Kidney capillary endothelial cell (primary cell): ENCODE results near the gene PPP1R13B.
"Not testable (repeated sequence)": the region's sequence is repeated elsewhere in the genome, so short reads cannot be mapped to it uniquely, and the experiment has no call there.

Source experiments
- DNase-seq: peaks from one replicate; pipeline ENCODE4 v3.0.0-alpha.2; 2018; ENCODE audit warnings: low spot score

PPP1R13B gene

DNA sequence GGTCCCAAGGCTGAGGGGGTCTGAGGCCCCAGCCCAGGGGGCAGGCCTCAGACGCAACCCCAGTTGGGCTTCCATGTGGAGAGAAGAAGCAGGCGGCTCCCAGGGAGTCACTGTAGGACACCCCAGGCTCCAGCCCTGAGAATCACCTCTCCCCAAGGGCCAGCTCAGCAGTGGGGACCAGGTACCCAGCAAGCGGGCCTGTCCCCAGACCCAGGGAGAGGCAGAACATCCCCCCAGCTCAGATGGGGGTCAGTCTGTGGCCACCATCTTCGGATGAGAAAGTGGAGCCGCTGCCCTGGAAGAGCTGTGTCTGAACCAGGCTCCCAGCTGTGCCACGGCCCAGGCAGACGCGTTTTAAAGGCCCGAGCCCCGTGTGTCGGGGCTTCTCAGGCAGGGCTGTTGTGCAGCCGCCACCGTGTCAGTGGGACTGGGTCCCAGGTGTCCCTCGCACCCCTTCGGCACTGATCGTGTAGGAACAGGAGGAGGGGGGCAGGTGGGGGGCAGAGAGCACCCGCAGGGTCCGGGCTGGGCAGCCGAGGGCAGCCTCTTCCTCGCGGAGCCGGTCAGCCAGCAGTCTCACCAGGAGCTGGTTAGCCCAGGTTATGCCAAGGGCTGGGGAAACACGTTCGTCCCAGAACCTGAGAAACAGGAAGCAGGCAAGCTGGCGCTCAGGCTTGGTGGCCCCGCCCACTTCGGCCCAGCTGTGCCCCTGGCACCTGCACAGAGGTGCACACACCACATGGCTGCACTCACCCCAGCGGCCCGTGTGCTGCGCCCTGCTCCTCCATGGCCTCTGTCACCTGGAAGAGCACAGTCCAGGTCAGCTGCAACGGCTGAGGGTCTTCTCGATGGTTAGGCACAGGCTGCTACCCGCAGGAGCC is 148.8 kb downstream of the PPP1R13B start:
- no peak for DNase-seq

DNA sequence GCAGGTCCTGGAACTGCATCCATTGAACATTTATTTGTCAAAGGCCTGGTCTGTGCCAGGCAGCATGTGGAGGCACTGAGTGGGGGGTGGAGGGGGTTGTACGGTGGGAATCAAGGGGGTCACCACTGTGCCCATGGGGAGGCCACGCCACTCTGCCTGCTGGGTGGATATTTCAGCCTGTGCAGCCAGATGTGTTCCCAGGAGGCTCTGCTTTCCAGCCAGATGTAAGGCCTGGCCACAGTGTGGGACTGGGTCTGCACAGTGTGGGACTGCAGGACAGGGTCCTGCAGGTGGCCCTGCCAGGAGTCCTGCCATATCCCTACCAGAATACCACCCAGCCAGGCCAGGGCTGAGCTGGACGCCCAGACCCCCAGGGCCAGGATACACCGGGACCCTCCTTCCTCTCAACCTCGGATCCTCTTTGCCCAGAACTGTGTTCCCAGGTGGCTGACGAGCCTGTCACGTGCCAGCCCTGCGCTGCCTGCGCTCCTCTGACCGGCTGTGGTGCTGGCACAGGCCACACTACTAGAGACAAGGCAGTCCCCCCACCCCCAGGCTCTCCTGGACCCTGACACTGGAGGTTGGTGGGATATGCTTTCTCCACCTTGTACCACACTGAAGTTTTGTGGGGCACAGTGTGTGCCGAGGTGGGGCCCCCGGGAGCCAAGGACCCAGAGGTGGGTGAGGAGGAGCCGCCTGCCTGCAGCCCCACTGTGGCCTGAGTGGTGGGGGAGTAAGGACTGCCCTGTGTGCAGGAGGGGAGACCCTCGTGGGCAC is 149.6 kb downstream of the PPP1R13B start:
- DNase-seq: no peak

GRCh38 chr14:103697206-103697602 is 150.2 kb downstream of the PPP1R13B start:
- DNase-seq: no peak

DNA sequence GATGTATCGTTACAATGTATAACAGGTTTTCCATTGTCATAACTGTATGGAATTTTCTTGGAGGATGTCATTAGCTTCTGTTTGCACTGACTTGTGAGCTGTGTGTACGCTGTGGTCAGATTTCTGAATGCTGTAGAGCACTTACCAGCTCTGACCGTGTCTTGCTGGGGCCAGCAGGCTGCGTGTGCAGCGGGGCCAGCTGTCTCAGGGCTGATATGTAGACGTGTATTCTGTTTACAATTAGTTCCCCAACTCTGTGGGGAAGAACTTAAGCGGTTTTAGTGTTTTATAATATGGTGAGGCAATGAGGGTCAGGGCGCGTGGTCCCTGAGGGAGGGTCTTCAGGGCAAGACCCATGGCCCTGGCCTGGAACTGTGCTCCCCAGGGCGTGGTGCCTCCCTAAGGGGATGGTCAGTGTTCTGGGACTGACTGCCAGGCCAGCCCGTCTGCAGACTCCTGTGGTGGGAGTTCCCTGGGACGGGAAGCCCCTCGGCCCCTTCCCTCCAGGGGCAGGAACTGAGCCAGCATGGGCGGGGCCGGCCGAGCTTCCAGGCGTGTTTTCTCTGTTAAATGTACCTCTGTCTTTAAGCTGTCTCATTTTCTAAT is 150.8 kb downstream of the PPP1R13B start:
- DNase-seq: no peak

DNA sequence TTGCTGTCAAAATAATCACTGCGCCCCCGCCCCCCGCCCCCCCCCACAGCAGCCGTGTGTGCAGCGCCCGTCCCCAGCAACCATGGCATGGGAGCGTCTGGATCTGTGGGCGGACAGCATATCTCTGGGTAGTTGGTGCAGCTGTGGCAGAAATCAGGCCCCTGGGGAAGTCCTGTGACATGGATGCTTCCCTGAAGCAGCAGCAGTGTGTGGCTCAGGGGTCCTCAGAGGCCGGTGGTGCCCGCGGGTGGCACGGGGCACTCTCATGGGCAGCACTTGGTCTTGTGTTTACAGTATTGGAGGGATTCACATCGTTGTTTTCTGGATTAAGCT is 151.3 kb downstream of the PPP1R13B start:
- DNase-seq: no peak

DNA sequence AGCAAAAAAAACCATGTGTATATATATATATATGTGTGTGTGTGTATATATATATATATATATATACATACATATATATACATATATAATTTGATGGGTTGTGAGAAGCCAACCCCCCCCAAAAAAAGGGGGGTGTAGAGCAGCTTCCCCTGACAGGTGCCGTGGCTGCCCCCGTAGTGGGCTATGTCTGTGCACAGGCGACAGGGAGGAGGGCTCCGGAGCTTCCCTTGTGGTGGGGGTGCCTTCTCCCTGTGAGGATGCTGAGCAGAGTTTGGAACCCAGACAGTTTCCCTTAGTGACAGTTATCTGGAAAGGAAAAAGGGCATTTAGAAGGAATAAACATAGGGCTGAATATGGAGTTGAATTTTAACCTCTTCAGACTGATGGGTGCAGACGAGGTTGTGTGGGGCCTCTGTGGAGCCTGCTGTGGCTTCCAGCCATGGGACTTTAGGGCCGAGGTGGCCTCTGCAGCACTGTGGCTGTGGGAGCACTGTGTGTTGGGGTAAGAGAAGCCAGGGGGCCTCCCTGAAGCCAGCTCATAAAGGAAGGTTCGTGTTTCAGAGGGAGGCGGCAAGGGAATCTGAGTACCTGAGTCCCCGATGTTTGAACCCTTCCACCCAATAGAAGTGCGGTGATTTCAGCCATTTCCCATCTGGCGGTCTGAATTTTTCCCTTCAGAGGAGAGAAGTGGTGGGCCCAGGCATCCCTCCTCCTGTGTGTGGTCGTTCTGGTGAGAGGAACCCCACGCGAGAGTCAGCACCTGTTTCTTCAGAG is 151.9 kb downstream of the PPP1R13B start:
- no peak for DNase-seq

DNA sequence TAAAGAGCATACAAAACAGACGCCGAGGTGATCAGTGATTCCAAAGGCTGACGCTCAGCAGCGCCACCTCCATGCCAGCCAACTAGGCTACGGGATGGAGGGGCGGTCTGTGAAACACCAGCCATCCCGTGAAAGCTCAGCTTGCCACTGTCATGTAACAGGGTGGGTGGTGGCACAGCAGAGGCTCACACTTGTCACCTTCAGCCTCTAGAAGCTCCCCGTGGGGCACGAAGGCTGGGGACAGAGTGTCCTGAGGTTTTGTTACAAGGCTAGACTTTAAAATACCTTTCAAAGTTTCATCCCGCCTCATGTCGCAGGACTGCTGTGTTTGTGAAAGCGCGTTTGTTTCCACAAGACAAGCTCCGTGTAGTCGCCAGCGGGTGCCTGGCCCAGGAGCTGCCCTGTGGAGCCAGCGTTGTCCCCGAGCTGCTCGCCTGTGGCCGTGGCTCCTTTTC is 152.8 kb downstream of the PPP1R13B start:
- DNase-seq: no peak

DNA sequence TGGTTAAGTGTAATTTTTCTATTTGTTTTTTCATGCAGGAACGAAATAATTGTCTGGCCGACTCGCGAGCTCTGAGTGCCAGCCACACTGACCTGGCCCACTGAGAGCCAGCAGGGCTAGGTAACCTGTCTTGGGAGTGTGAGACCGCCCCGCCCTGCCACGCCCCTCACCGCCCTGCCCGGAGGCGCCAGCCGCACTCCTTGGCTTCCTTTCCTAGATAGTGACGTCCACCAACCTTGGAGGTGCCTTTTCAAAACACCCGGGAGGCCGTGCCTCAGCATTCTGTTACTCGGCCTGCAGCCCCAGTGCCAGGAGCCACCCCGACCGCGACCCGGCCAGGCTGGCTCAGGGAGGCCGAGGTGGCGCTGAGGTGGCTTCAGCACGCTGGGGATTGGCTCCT is 153.9 kb downstream of the PPP1R13B start:
- no peak for DNase-seq

- DNase-seq: no peak
Measured at GRCh38 chr14:103692871-103693270, 154.5 kb downstream of the PPP1R13B start.

DNA sequence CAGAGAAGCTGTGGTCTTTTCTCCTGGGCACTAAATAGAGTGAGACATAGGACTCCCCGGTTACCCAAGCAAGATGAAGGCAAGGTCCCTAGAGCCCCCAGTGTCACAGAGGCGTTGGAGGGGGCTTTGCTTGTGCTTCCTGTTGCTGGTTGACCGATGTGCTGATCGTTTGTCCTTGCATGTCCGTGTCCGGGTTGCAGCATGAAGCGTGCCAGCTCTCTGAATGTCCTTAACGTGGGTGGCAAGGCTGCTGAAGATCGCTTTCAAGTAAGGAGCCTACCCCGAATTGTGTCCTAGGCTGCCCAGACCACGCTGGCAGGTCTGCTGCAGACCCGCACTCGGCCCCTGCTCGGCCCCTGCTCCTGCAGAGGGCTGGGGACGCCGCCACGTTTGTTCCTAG is 155.2 kb downstream of the PPP1R13B start:
- no peak for DNase-seq

- DNase-seq: not testable (repeated sequence)
Measured at GRCh38 chr14:103691655-103692054, 155.7 kb downstream of the PPP1R13B start.

- DNase-seq: no peak
Measured at GRCh38 chr14:103690332-103690731, 157.0 kb downstream of the PPP1R13B start.

DNA sequence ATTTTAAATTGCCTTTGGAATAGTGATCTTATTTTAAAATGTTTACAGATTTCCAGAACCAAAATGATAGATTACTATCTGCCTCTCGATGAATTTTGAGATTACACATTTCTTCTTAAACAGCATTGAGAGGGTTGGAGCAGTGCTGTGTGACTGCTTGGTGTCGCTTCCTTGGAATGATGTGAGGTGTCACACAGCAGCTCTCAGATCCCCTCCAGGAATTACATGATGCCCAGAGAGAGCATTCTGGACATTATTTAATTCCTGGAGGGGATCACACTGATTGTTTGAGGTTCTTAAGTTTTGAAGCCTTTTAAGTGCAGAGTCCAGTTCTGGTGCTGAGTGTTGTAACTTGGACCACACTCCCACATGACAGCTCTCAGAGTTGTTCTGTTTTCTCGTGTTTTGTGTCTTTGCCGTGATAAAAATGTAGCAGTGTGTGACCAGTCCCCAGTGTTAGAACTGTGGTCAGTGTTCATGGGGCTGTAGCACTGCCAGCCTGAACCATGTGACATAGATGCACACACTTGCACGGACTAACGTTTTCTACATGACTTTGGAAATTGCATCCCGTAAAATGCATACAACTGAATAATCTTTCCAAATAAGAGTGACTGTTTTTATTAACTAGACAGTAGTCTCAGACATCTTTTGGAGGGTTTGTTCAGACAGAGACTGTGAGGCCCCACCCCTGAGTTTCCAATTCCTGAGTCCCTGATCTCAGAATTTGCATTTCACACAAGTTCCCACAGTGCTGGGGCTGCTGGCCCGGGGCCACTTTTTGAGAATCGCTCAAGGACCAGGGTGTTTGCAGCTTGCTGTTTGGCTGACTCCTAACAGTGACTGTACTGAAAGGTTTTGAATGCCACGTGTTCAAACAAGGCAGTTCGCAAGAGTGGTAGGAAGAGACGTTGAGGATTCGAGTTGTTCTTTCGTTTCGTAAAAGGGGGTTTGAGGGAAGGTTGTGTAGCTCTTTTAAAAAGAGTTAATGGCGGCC is 158.2 kb downstream of the PPP1R13B start:
- no peak for DNase-seq

DNA sequence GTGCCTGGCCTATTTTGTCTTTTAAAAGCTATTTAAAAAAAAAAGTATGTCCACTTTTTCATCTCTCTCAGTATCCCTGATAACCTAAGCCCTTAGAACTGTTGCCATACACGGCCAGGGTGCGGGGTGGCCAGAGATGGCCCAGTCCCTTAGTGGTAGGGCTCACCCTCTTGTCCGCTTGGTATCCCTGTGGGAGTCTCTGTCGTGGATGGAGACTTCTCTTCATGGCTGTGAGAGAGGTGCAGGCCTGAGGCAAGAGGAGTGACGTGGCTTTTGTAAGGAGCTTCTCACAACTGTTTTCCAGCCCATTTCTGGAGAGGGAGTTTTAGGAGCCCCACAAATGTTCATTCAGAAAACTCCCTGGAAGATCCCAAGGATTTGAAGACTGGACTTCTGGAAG is 158.9 kb downstream of the PPP1R13B start:
- DNase-seq: no peak

DNA sequence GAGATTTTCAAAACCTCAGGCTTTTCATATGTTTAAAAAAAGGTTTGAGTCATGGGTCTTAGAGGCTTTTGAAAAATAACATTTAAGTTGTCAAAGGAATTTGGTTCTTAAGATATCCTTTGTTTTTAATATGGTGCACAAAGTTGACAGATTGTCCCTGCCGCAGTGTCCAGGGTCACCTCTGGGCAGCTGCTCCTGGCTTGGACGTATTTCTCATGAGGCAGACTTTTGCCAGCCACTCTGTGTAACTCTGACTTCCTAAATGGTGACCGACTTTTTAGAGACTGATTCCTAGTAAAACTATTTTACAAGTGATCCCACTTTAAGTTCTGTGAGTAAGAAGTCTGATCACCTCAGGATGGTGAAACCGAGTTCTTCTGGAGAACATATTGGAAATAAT is 159.7 kb downstream of the PPP1R13B start:
- DNase-seq: no peak

DNA sequence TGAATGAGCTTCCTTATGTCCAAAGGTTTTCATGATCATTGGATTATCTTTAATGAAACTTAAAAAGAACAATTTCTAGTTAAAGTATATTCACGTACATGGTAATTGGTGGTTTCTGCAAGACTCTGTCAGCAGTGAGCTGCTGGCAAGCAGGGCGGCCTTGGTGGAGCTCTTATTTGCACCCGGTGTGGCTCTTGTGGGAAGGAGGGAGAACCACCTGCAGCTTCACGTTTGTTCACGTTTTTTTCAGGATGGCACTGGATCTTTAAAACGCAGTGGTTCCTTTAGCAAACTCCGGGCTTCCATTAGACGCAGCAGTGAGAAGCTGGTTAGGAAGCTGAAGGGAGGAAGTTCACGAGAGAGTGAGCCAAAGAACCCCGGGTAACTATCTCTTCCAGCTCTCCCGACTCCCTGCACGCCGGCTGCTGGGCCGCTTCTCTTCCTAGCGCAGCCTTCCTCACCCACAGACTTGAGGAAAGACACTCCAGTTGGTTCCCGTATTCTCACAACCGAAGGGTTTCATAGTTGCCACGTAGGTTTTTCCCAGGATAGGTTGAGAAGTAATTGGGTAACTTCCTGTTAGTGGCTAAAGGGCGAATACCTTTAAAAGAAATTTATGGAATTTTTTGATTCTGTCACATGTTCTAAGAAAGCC is 160.4 kb downstream of the PPP1R13B start:
- no peak for DNase-seq

- DNase-seq: no peak
Measured at GRCh38 chr14:103685276-103686211, 161.8 kb downstream of the PPP1R13B start.

- DNase-seq: no peak
Measured at GRCh38 chr14:103684871-103685270, 162.5 kb downstream of the PPP1R13B start.

DNA sequence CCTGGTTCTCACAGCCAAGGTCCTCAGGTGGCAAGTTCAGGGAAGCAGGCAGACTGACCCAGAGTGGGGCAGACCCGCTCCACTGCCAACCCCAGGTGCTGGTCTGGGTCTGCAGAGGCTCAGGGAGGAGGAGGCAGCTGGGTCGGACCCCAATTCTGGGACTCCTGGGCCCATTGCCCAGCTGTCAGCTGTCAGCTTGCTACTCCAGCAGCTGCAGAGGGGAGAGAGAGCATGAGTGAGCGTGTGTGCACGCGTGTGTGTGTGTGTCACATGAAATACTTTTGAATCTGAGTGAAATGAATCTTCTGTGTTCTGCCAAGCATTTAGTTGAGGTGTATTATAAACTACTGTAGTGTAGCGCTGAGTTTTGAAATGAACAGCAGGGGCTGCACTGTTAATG is 162.9 kb downstream of the PPP1R13B start:
- DNase-seq: no peak
